GOT3 (cell line): ENCODE measurements around the gene SCAPER.

Experiments used
- DNase-seq: peaks from one replicate; lab custom pipeline; 2025; ENCODE audit warnings: mixed read lengths; lab: John Stamatoyannopoulos, UW

The SCAPER gene

DNA sequence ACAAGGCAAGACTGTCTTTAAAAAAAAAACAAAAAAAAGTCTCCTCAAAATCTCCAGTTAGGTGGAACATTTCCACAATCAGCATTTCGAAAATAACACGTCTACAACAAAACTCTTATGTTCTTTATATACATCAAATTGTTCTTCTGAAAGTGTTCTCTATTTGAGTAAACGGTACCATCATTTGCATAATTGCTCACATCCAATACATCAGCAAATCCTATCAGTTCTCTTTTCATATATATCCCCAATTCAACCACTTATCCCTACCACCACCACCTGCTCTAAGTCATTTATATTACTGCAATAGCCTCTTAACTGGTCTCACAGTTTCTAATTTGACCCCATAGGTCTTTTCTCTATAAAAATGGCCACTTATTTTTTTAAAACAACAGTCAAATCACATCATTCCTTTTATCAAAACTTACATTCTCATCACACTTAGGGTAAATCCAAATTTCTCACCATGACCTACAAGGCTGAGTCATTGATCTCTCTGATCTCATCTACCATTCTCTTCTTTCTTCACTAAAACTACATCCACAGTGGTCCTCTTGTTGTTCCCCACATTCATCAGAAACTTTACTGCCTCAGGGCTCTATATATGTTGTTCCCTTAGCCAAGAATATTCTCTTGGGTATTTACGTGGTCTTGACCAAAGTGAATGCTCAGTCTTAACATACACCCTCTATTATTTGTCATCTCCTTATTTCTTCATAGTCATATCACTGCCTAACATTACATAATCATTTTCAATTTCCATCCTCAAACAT lies 237.0 kb downstream of the SCAPER start:
- DNase-seq = no peak

DNA sequence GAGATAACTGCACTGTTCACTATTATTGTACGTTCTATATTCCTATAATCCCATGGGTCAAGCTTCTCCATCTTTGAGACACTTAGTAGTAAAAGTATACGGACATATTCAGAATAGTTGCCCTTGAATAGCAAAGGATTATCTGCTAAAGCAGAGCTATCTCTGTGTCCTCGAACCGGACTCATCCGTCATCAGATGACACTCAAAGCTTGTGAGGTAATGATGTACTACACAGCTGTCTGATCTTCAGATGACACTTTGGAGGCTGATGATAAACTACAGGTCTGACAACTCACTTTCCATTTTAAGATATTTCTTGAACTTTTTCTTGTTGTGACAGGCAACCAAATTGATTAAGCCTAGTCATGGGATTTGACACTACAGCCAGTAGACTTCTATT lies 240.2 kb downstream of the SCAPER start:
- no peak for DNase-seq

DNA sequence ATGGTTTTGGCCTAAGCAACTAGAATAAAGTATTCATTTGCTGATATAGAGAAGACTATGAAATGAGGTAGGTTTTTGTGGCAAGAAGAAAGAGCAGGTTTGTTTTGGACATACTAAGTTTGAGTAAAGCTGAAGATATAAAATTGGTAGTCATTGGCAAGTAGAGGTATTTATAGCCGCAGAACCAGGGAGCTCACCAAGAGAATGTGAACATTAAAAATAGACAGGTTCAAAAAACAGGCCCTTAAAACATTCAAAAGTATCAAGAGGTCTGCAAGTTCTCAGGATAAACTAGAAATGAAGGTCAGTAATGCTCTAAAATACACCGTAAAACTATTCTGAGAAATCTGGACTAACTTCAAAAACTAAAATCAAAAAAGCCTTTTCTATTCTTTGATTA lies 240.7 kb downstream of the SCAPER start:
- DNase-seq = no peak

GRCh38 chr15:76663529-76663928 lies 241.6 kb downstream of the SCAPER start:
- no peak for DNase-seq

GRCh38 chr15:76648732-76649444 lies 256.3 kb downstream of the SCAPER start:
- DNase-seq = no peak

DNA sequence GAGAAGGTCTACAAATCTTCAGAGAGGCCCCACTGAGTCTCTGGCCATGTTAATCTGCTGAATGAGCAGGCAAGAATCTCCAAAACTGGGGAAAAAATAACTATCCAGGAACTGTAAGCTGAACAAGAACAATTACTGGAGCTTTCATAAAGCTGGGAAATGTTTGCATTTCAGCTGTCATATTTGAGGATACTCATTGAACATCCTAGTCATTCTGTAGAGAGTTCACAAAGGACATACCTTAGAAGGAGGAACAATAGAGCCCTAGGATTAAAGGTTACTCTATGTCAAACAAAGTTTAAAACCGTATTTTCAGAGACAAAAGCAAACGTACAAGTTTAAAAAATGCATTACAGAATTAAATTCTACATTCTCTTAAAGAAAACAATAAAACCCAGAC lies 257.5 kb downstream of the SCAPER start:
- DNase-seq = no peak

- no peak for DNase-seq
These were observed 260.5 kb downstream of the SCAPER start for GRCh38 chr15:76644646-76645045.

- DNase-seq = no peak
These were observed 262.5 kb downstream of the SCAPER start for GRCh38 chr15:76642671-76643070.

DNA sequence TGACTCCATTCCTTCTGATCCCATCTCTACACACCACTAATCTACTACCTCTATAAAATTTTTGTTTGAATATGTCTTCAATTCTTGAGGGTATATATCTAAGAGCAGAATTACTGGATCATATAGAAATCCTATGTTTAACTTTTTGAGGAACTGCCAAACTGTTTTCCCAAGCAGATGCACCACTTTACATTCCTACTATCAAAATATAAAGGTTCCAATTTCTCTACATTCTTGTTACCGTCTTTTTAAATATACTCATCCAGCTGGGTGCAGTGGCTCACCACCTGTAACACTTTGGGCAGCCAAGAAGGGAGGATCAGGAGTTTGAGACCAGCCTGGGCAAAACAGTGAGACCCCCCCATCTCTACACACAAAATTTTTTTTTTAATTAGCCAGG lies 268.0 kb downstream of the SCAPER start:
- no peak for DNase-seq

DNA sequence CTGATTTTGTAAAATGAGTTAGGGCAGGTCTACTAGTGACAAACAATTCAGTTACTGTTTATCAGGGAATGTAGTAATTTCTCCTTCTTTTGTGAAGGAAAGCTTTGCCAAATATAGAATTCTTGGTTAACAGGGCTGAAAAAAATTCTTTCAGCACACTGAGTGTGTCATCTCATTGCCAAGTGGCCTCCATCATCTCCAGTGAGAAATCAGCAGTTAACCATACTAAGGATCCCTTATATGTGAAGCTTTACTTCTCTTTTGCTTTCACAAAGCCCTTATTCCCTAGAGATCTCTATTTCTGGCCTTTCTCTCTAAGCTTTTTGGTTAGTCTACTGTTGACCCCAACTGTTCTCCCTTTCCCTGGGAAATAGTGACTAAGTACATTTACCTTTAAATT lies 269.1 kb downstream of the SCAPER start:
- no peak for DNase-seq

DNA sequence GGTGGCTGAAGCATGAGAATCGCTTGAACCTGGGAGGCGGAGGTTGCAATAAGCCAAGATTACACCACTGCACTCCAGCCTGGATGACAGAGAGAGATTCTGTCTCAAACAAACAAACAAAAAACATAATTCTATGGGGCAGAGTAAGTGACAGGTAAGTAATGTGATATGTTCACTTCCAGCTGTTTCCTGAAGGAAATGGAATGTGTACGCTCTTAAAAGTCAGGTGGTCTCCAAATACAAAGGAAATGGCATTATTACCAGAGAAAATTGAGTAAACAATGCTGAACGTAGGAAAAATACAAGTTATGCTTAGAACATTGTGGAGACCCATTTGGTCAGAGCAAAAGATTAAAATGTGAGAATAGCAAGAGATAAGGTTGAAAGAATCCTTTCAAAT lies 278.5 kb downstream of the SCAPER start:
- no peak for DNase-seq

DNA sequence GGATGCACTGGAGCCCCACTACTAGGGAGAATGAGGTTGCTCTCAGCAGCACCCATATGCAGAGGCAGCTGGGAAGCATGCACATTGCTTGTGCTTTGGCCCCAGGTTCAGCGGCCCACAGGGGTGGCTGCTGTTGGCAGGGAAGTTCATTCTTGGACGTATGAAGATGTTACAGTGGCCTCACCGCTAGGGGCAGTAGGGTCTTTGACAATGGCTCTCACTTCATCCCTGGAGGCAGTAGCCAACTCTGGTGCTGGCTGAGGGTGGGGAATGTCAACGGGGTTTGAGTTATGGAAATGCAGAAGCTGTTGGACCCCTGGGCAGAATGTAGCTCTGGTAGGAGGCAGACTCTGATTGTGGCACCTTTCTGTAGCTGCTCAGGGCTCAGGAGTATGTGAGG lies 279.9 kb downstream of the SCAPER start:
- DNase-seq = no peak

DNA sequence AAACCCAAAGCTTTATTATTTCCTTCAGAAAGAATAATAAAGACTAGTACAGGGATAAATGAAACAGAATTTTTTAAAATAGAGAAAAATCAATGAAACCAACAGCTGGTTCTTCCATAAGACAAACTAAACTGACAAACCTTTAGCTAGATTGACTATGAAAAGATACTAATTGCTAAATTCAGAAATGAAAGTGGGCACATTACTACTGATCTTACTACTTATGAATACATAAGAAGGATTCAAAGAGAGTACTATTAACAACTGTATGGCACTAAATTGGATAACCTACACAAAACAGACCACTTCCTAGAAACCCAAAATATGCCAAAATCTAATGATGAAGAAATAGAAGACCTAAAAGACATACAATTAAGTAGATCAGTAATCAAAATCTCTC lies 290.4 kb downstream of the SCAPER start:
- no peak for DNase-seq

DNA sequence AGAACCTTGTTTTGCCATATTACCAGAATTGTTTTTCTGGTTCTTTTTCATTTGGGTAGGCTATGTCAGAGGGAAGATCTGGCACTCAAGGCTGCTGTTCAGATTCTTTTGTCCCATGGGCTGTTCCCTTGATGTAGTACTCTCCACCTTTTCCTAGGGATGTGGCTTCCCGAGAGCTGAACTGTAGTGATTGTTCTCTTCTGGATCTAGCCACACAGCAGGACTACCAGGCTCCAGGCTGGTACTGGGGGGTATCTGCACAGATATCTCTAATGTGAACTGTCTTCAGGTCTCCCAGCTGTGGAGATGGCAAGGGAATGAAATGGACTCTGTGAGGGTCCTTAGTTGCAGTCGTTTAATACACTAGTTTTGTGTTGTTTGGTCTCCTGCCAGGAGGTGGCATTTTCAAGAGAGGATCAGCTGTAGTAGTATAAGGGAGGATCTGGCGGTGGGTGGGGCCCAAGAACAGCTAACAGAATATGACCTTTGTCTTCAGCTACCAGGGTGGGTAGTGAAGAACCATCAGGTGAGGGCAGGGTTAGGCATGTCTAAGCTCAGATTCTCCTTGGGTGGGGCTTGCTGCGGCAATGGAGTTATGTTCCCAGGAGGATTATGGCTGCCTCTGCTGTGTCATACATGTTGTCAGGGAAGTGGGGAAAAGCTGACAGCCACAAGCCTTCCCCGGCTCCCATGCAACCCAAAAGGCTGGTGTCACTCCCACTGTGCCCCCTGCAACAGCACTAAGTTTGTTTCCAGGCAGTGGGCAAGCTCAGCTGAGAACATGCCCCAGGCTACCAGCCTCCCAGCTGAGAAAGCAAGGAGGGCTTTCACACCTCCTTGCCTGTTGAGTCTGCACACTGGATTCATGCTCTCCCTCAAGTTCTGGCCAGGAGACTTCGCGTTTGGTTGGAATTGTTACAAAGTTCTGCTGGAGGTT lies 316.1 kb downstream of the SCAPER start:
- no peak for DNase-seq

DNA sequence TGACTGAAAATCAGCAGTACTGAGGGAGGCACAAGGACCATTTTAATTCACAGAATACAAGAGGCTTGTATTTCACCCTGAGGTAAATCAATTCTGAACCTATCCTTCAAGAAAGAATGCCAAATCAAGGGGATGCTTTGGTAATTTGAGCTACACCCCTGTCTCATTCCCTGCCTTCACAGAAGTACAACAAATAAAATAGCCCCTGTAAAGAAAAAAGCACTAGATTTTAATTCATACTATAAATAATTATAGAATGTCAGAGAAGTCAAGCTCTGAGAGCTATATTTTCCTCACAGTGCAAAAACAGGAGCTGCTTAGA lies 319.6 kb downstream of the SCAPER start:
- no peak for DNase-seq

- DNase-seq = no peak
These were observed 320.1 kb downstream of the SCAPER start for GRCh38 chr15:76584868-76585575.

GRCh38 chr15:76582550-76582949 lies 322.6 kb downstream of the SCAPER start:
- DNase-seq = no peak

DNA sequence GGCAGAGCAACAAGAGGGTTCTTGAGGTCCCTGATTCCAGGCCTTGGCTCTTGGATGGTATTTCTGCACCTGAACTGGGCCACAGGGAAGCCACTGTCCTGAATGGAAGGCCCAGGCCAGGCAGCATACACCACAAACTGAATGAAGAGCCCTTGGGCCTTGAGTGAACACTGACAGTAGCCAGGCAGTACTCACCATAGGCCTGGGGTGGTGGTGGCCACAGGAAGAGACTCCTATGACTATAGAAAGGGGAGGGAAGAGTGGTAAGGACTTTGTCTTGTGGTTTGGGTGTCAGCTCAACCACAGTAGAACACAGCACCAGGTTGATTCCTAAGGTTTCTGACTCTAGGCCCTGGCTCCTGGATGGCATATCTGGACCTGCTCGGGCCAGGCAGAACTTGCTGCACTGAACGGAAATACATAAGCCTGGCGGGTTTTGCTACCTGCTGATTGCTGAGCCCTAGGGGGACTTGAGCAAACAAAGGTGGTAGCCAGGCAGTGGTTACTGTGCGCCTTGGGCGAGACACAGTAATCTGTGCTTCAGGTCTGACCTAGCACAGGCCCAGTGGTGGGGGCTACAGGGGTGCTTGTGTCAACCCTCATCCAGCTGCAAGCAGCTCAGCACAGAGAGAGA lies 327.1 kb downstream of the SCAPER start:
- DNase-seq = no peak

- DNase-seq = no peak
These were observed 328.4 kb downstream of the SCAPER start for GRCh38 chr15:76576523-76577279.

- DNase-seq = no peak
These were observed 329.5 kb downstream of the SCAPER start for GRCh38 chr15:76575679-76576078.

GRCh38 chr15:76575274-76575673 lies 329.9 kb downstream of the SCAPER start:
- no peak for DNase-seq
